DND-41 (cell line): ENCODE results near the gene PRF1.

Experiments
- ATAC-seq: fragments of 200-7000 bp; cut with Tn5 transposase; 3 replicates; pipeline ENCODE4 v1.9.1; 2021; ENCODE audit warnings: low read depth; ENCODE audit not compliant: insufficient read depth
- DNase-seq: peaks from one replicate; pipeline ENCODE4 v3.0.0-alpha.2; 2020
- H2AFZ ChIP-seq: 2 replicates; pipeline ENCODE4 v1.6.0; 2012; ENCODE audit warnings: low read depth, low read length
- H3K27ac ChIP-seq: 2 replicates; pipeline ENCODE4 v1.5.1; 2012; ENCODE audit warnings: low read length, inconsistent platforms
- H3K27me3 ChIP-seq: fragments of 200-600 bp; sonication (generic); 2 replicates; pipeline ENCODE4 v1.6.0; 2012; ENCODE audit warnings: low read length, mild to moderate bottlenecking, inconsistent platforms; ENCODE audit not compliant: insufficient read depth, poor library complexity
- H3K36me3 ChIP-seq: 2 replicates; pipeline ENCODE4 v1.5.1; 2012; ENCODE audit warnings: low read length, inconsistent platforms; ENCODE audit not compliant: insufficient read depth
- H3K4me1 ChIP-seq: 2 replicates; pipeline ENCODE4 v1.5.1; 2012; ENCODE audit warnings: mild to moderate bottlenecking, low read length; ENCODE audit not compliant: insufficient read depth
- H3K4me2 ChIP-seq: 2 replicates; pipeline ENCODE4 v1.6.0; 2012; ENCODE audit warnings: mild to moderate bottlenecking, moderate library complexity, low read length, inconsistent platforms; ENCODE audit not compliant: insufficient read depth
- H3K4me3 ChIP-seq, 2 experiments: fragments of 200-600 bp in 1 of 2; shearing (Covaris generic) in 1 of 2; 2 replicates each; pipeline ENCODE4 v1.5.1; 2012 to 2016; ENCODE audit warnings: inconsistent platforms in 2 of 2, low read length in 2 of 2, mild to moderate bottlenecking in 2 of 2, low read depth in 1 of 2, moderate library complexity in 1 of 2
- H3K79me2 ChIP-seq: 2 replicates; pipeline ENCODE4 v1.6.0; 2012; ENCODE audit warnings: low read length, inconsistent platforms; ENCODE audit not compliant: insufficient read depth
- H3K9ac ChIP-seq: 2 replicates; pipeline ENCODE4 v1.6.0; 2012; ENCODE audit warnings: low read depth, mild to moderate bottlenecking, inconsistent platforms, low read length, moderate library complexity
- H3K9me3 ChIP-seq: 2 replicates; pipeline ENCODE4 v1.5.1; 2012; ENCODE audit warnings: low read length, moderate library complexity, mild to moderate bottlenecking, inconsistent platforms; ENCODE audit not compliant: insufficient read depth, severe bottlenecking
- H4K20me1 ChIP-seq: 2 replicates; pipeline ENCODE4 v1.6.0; 2012; ENCODE audit warnings: low read length; ENCODE audit not compliant: insufficient read depth
- CTCF ChIP-seq: IDR thresholded peaks from 2 replicates; pipeline ENCODE4 v1.5.1; 2012; ENCODE audit warnings: borderline replicate concordance, low read length, moderate library complexity, mild to moderate bottlenecking; ENCODE audit not compliant: poor library complexity, severe bottlenecking; ENCODE audit errors: extremely low read depth
- EZH2 ChIP-seq: IDR thresholded peaks from 3 replicates; pipeline ENCODE4 v1.6.1; 2012; ENCODE audit warnings: borderline replicate concordance, low read depth, mild to moderate bottlenecking, moderate library complexity, low read length, inconsistent platforms; ENCODE audit not compliant: severe bottlenecking

PRF1 gene

GRCh38 chr10:70565556-70566514 lies 36.7 kb downstream of the PRF1 start:
- peaks cover 30% of the 10 kb centered on the region for H3K4me1 ChIP-seq
- H3K9ac ChIP-seq, result no peak overlapping the region
- no peak for TF ChIP-seq EZH2
- TF ChIP-seq CTCF, result no peak
- H3K4me3 ChIP-seq, result no peak overlapping the region
- H3K27me3 ChIP-seq, result no peaks in the 10 kb centered on the region
- H3K9me3 ChIP-seq, result no peaks in the 10 kb centered on the region
- no peaks in the 10 kb centered on the region for H3K79me2 ChIP-seq
- H3K4me2 ChIP-seq, result no peak overlapping the region
- H2AFZ ChIP-seq, result no peak overlapping the region
- 0 out of 2 replicates have a peak, but pooled peaks cover 3% of the 10 kb centered on the region for H4K20me1 ChIP-seq
- H3K36me3 ChIP-seq, result peaks cover 2% of the 10 kb centered on the region; the same call in 1 of the 2 replicates
- DNase-seq, result no peak
- ATAC-seq, result no peak
- no peak overlapping the region for H3K27ac ChIP-seq

GRCh38 chr10:70564901-70565351 lies 37.6 kb downstream of the PRF1 start:
- Histone ChIP-seq H3K27ac (no peak overlapping the region), H4K20me1 (0 out of 2 replicates have a peak, but pooled peaks cover 3% of the 10 kb centered on the region), H3K4me1 (peaks cover 26% of the 10 kb centered on the region), H3K27me3 (no peaks in the 10 kb centered on the region), H3K4me2 (no peak overlapping the region), H3K9ac (no peak overlapping the region), H3K36me3 (peaks cover 2% of the 10 kb centered on the region; the same call in 1 of the 2 replicates), H3K4me3 (no peak overlapping the region), H3K9me3 (no peaks in the 10 kb centered on the region), H3K79me2 (no peaks in the 10 kb centered on the region), H2AFZ (no peak overlapping the region)
- DNase-seq (no peak), ATAC-seq (peak; percentile 32; the same call in 1 of the 3 replicates)
- TF ChIP-seq CTCF (peak; percentile 43), EZH2 (no peak)

GRCh38 chr10:70564113-70564725 lies 38.3 kb downstream of the PRF1 start:
- Histone ChIP-seq H3K27me3 (no peaks in the 10 kb centered on the region), H3K9ac (no peak overlapping the region), H3K79me2 (no peaks in the 10 kb centered on the region), H3K4me1 (peaks cover 19% of the 10 kb centered on the region), H4K20me1 (0 out of 2 replicates have a peak, but pooled peaks cover 3% of the 10 kb centered on the region), H3K9me3 (no peaks in the 10 kb centered on the region), H3K36me3 (peaks cover 2% of the 10 kb centered on the region; the same call in 1 of the 2 replicates), H3K4me3 (no peak overlapping the region), H2AFZ (no peak overlapping the region), H3K4me2 (no peak overlapping the region), H3K27ac (no peak overlapping the region)
- no peak for DNase-seq
- TF ChIP-seq CTCF (no peak), EZH2 (no peak)
- ATAC-seq, result no peak
